ENCODE data around the gene CLEC9A.

CLEC9A gene

DNA sequence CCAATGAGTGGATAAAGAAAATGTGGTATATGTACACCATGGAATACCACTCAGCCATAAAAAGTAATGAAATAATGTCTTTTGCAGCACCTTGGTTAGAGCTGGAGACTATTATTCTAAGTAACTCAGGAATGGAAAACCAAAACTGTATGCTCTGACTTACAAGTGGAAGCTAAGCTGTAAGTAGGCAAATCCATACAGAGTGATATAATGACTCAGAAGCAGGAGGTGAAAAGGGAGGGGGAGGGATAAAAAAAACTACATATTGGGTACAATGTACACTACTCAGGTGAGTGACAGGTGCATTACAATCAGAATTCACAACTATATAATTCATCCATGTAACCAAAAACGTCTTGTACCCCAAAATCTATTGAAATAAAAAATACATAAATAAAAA is 83.4 kb downstream of the CLEC9A start:
- no peak for DNase-seq

DNA sequence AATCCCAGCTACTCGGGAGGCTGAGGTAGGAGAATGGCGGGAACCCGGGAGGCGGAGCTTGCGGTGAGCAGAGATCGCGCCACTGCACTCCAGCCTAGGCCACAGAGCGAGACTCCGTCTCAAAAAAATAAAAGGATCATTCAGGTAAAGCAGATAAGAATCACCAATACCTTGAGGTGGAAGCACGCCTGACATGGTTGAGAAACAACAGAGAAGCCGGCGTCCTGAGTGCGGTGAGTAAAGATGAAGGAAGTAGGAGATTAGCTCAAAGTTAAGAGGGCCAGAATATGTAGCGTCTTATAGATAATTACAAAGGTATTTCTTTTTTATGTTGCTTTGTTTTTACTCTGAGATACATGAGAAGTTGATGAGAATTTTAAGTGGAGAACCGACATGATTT is 84.8 kb downstream of the CLEC9A start:
- DNase-seq = no peak

Measured in activated CD4-positive, alpha-beta T cell treated with anti-CD3 and anti-CD28 coated beads, Interleukin-2, Interleukin-6, amounts not matched to agents 100 ng/mL and 50 ng/mL, durations not matched to agents 16 hours and 8 hours (primary cell).